ENCODE results near the gene SLC16A11.
"Not testable (repeated sequence)": the region's sequence is repeated elsewhere in the genome, so short reads cannot be mapped to it uniquely, and the experiment has no call there.

The SLC16A11 gene

DNA sequence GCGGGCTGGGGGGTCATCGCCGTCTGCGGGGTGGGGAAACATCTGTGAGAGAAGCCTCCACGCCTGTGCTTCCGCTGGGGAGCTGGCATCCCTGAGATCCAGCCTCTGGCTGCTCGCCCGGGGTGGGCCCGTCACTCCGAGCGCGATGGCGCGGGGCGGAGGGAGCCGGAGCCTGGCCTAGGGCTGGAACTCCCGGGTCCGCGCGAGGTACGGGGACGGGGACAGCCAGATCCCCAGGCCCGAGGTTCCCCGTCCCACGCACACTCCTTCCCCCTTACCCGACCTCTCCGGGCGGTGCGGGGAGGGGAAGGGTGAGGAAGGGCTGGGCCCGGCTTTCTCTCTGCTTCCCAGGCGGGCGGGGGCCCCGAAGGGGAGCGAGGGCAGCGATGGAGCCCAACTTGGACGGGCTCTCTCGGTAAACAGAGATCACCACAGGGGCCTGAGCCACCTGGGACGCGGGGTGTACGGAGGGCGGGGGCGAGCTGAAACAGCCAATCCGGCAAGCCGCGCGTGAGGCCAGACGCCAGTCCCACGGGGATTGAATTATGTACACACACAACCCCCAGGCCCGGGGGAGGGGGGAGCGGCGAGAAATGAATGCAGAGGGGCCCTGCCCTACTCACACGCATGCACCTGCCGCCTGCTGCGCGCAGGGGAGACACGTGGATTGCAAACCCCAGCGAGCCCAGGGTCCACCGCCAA, at the start of gene SLC16A11:
SLC16A11 (minus strand) TSS at position 596 of the 702 bp plus-strand sequence; CDS start at position 17, 579 bp downstream.
- Histone ChIP-seq H3K36me3 (ENCODE audit: insufficient read depth, low read length) (no peaks in the 10 kb centered on the region), H3K9ac (ENCODE audit: low read depth, low read length) (peak within 1 kb of the TSS; percentile 49; the same call in 1 of the 2 replicates), H3K9me3 (ENCODE audit: control insufficient read depth, insufficient read depth, low read length) (no peaks in the 10 kb centered on the region), H3K4me1 (ENCODE audit: insufficient read depth, low read length) (peaks cover 11% of the 10 kb centered on the region; the same call in 1 of the 2 replicates)

- H3K4me1 ChIP-seq (ENCODE audit: insufficient read depth, low read length); H3K9ac ChIP-seq (ENCODE audit: low read depth, low read length); H3K9me3 ChIP-seq (ENCODE audit: control insufficient read depth, insufficient read depth, low read length); H3K36me3 ChIP-seq (ENCODE audit: insufficient read depth, low read length): not testable (repeated sequence)
Measured at GRCh38 chr17:7091311-7092005, 47.6 kb upstream of the SLC16A11 start.

GRCh38 chr17:7089570-7089969, 45.7 kb upstream of the SLC16A11 start:
- not testable (repeated sequence) for H3K4me1 ChIP-seq (ENCODE audit: insufficient read depth, low read length); H3K9ac ChIP-seq (ENCODE audit: low read depth, low read length); H3K36me3 ChIP-seq (ENCODE audit: insufficient read depth, low read length); H3K9me3 ChIP-seq (ENCODE audit: control insufficient read depth, insufficient read depth, low read length)

GRCh38 chr17:7088442-7088841, 44.5 kb upstream of the SLC16A11 start:
- H3K36me3 ChIP-seq (ENCODE audit: insufficient read depth, low read length); H3K9me3 ChIP-seq (ENCODE audit: control insufficient read depth, insufficient read depth, low read length); H3K4me1 ChIP-seq (ENCODE audit: insufficient read depth, low read length); H3K9ac ChIP-seq (ENCODE audit: low read depth, low read length): not testable (repeated sequence)

DNA sequence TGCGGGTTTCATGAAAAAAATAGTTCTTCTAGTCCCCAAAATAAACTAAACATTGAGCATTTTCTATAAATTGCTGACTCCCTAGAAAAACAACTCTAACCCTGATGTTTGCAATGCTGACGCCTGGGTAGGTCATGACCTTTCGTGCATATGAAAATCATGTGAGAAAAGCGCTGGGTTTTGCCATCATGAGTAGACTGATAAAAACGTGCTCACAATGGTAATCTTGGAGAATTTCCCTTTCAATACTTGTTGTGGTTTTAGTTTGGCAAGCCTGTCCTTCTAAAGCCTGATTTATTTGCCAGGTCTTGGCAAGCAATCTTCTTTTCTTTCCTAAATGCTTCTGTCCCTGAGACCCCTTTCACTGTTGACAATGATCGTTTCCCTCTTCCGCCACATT, 40.2 kb upstream of the SLC16A11 start:
- H3K9ac ChIP-seq (ENCODE audit: low read depth, low read length), result no peak overlapping the region
- no peaks in the 10 kb centered on the region for H3K9me3 ChIP-seq (ENCODE audit: control insufficient read depth, insufficient read depth, low read length)
- H3K4me1 ChIP-seq (ENCODE audit: insufficient read depth, low read length), result no peaks in the 10 kb centered on the region
- H3K36me3 ChIP-seq (ENCODE audit: insufficient read depth, low read length), result no peaks in the 10 kb centered on the region

GRCh38 chr17:7083592-7083991, 39.7 kb upstream of the SLC16A11 start:
- Histone ChIP-seq H3K9me3 (ENCODE audit: control insufficient read depth, insufficient read depth, low read length) (no peaks in the 10 kb centered on the region), H3K36me3 (ENCODE audit: insufficient read depth, low read length) (no peaks in the 10 kb centered on the region), H3K4me1 (ENCODE audit: insufficient read depth, low read length) (no peaks in the 10 kb centered on the region), H3K9ac (ENCODE audit: low read depth, low read length) (no peak overlapping the region)

DNA sequence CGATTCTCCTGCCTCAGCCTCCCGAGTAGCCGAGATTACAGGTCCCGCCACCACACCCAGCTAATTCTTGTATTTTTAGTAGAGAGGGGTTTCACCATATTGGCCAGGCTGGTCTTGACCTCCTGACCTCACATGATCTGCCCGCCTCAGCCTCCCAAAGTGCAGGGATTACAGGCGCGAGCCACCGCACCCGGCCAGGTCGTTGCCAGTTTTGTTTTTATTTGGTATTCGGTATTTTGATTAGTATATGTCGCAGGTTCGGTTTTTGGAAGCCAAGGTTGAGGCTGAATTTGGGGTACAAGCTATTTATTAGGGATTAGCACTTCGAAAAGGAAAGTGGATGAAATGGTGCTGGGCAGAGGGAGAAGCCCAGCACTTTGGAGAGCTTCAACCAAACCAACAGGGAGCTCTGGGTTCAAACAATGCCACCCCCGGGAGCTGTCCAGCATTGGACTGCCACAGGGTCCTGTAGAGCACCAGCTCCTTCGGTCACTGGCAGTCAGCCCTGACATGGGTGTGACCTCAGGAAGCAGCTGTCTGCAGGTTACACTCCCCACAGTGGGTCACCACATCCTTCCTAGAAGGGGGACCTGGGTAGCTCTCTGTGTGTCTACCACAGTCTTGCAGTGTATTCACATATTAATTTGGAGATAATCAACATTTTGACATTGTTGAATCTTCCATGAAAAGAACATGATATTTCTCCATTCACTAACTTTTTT, 37.6 kb upstream of the SLC16A11 start:
- no peaks in the 10 kb centered on the region for H3K9me3 ChIP-seq (ENCODE audit: control insufficient read depth, insufficient read depth, low read length)
- H3K9ac ChIP-seq (ENCODE audit: low read depth, low read length), result no peak overlapping the region
- no peaks in the 10 kb centered on the region for H3K36me3 ChIP-seq (ENCODE audit: insufficient read depth, low read length)
- H3K4me1 ChIP-seq (ENCODE audit: insufficient read depth, low read length), result no peaks in the 10 kb centered on the region

- H3K4me1 ChIP-seq (ENCODE audit: insufficient read depth, low read length), result no peaks in the 10 kb centered on the region
- H3K9me3 ChIP-seq (ENCODE audit: control insufficient read depth, insufficient read depth, low read length), result no peaks in the 10 kb centered on the region
- no peak overlapping the region for H3K9ac ChIP-seq (ENCODE audit: low read depth, low read length)
- H3K36me3 ChIP-seq (ENCODE audit: insufficient read depth, low read length), result no peaks in the 10 kb centered on the region
Measured at GRCh38 chr17:7080456-7081041, 36.7 kb upstream of the SLC16A11 start.

DNA sequence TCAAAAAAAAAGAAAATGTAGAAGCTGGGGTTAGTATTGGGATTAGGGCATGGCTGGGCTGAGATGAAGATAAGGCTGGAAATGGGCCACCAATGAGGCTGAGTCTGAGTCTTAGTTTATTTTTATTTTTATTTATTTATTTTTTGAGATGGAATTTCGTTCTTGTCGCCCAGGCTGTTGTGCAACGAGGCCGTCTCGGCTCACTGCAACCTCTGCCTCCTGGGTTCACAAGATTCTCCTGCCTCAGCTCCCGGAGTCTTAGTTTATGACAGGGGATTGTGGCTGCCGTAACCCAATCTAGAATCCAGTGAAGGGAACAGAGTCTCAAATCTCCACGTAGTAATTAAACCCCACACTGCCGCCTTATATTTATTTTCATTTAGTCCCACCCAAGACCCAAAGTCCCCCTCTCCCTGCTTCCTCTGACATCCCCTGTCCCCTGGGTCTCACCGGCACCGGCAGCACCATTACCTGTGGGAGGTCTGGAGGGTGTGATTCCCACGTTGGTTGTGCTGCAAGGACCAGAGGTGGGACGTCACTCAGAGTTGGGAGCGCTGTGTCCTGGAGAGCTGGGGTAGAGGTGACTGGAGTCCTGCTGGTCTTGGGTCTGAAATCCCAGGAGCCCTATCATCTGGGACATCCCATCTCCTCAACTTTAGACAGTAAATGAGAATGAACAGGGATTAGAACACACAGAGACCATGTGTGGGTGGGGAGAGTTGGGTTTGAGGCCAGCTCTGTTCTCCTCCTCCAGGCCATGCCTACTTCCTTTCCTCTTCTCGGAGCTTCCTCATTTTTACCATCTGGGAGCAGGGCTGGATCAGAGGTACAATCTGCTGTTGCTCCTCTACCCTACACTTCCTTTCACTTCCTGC, 35.9 kb upstream of the SLC16A11 start, which contains the start of gene CLEC10A:
CLEC10A (minus strand) TSS at position 671 of the 875 bp plus-strand sequence. CDS start 1,439 bp downstream, outside the sequence.
- no peaks in the 10 kb centered on the region for H3K36me3 ChIP-seq (ENCODE audit: insufficient read depth, low read length)
- no peaks in the 10 kb centered on the region for H3K9me3 ChIP-seq (ENCODE audit: control insufficient read depth, insufficient read depth, low read length)
- no peak within 1 kb of the TSS for H3K9ac ChIP-seq (ENCODE audit: low read depth, low read length)
- no peaks in the 10 kb centered on the region for H3K4me1 ChIP-seq (ENCODE audit: insufficient read depth, low read length)

DNA sequence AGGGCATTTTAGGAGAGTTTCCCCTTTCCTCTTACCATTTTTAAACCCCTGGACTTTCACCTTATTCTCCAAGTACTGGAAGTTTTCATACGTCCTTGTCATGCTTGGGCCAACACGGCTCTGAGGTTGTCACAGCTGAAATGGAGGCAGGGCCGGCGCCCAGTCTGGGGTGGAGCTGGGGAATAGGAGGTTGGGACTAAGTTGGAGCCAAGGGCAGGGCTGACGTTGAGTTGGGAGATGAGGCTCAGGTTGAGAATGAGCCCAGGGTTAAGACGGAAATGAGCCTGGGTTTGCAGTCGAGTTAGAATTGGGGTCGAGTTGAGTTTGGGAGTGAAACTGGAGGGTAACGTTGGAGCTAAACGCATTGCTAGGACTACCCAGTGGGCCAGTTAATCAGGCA, 34.8 kb upstream of the SLC16A11 start:
- no peaks in the 10 kb centered on the region for H3K9me3 ChIP-seq (ENCODE audit: control insufficient read depth, insufficient read depth, low read length)
- no peaks in the 10 kb centered on the region for H3K36me3 ChIP-seq (ENCODE audit: insufficient read depth, low read length)
- no peaks in the 10 kb centered on the region for H3K4me1 ChIP-seq (ENCODE audit: insufficient read depth, low read length)
- no peak overlapping the region for H3K9ac ChIP-seq (ENCODE audit: low read depth, low read length)

DNA sequence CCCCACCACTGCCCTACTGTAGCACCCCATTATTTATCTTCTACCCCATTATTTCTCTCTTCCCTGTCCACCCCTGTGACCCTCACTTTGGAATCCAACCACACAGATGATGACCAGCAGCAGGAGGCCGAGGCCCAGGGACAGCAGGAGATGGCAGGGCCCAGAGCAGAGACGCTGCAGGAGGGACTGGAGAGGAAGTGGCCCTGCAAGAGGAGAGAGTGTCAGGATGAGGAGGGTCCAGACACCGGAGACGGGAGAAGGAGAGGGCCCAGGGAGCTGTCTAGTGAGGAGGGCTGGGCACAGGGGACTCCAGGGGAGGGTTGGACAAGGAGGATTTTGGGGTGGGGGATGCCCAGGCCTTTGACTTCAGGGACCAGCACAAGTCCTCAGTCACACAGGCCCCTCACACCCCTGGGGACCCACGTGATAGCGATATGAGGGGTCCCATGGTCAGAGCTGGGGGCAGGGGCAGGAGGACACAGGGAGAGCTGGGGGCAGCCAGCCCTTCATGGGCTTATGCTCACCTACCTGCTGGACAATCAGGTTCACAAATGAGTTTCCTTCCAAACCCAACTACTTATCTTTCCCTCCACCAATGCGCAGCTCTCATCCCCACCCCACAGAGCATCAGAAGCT, 34.1 kb upstream of the SLC16A11 start:
- H3K4me1 ChIP-seq (ENCODE audit: insufficient read depth, low read length), result no peaks in the 10 kb centered on the region
- no peaks in the 10 kb centered on the region for H3K36me3 ChIP-seq (ENCODE audit: insufficient read depth, low read length)
- no peak overlapping the region for H3K9ac ChIP-seq (ENCODE audit: low read depth, low read length)
- no peaks in the 10 kb centered on the region for H3K9me3 ChIP-seq (ENCODE audit: control insufficient read depth, insufficient read depth, low read length)

DNA sequence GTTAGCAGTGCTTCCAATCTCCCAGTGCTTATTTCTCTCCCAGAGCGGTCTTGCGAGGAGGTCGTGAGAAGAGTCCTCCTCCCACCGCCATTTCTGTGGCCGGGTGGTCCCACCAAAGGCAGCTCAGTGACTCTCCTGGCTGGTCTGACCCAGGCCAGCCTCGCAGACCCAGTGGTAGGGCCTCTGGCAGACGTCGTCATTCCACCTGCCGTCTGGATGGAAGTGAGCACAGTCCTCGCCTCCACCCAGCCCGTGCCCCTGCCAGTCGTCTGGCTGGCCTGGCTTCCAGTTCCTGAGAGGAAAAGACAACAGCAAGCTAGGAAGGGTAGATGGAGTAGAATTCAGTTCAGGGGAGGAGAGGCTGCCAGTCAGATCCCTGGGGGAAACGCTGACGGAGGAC, 31.0 kb upstream of the SLC16A11 start:
- Histone ChIP-seq H3K9ac (ENCODE audit: low read depth, low read length) (no peak overlapping the region), H3K36me3 (ENCODE audit: insufficient read depth, low read length) (no peaks in the 10 kb centered on the region), H3K4me1 (ENCODE audit: insufficient read depth, low read length) (no peaks in the 10 kb centered on the region), H3K9me3 (ENCODE audit: control insufficient read depth, insufficient read depth, low read length) (no peaks in the 10 kb centered on the region)

- Histone ChIP-seq H3K36me3 (ENCODE audit: insufficient read depth, low read length) (no peaks in the 10 kb centered on the region), H3K9ac (ENCODE audit: low read depth, low read length) (no peak overlapping the region), H3K4me1 (ENCODE audit: insufficient read depth, low read length) (no peaks in the 10 kb centered on the region), H3K9me3 (ENCODE audit: control insufficient read depth, insufficient read depth, low read length) (peaks cover 8% of the 10 kb centered on the region; the same call in 1 of the 2 replicates)
Measured at GRCh38 chr17:7072406-7072805, 28.5 kb upstream of the SLC16A11 start.

Measured in ES-I3 (cell line).